IMR-90 (cell line): ENCODE results near the gene EHMT1. TPM values are rescaled to one million over a fixed set of nuclear protein-coding genes. Genes with fewer than 3 reads are reported as not detected.
A peak's percentile ranks its signal among the peaks of the same experiment; 100 is the strongest.

Source experiments
- ATAC-seq: fragments of 200-7000 bp; cut with Tn5 transposase; 2 replicates; pipeline ENCODE4 v1.9.1; 2020; ENCODE audit warnings: low read depth, mild to moderate bottlenecking, moderate library complexity
- BruUV-seq: library from RNA; stranded (reverse); fragments of 400-500 nt; replicated peaks from 2 replicates; lab custom pipeline; 2021; lab: Mats Ljungman, UMichigan
- CTCF ChIA-PET: fragments of 300-600 bp; formaldehyde crosslinking; extraction: SDS; loops from one replicate; lab custom pipeline; 2021; ENCODE audit warnings: antibody characterized with exemption; lab: Yijun Ruan, JAX
- POLR2A ChIA-PET: fragments of 300-600 bp; sonication (Branson Sonifier 250); formaldehyde crosslinking; loops from one replicate; lab custom pipeline; 2022; ENCODE audit warnings: antibody characterized with exemption; ENCODE audit not compliant: unreplicated experiment; lab: Charles Lee
- DNase-seq: peaks from one replicate; pipeline ENCODE4 v3.0.0; 2013
- H2AFZ ChIP-seq: replicated peaks from 2 replicates; pipeline ENCODE3; 2013; ENCODE audit warnings: low read length, mild to moderate bottlenecking; ENCODE audit not compliant: poor library complexity
- H2AK5ac ChIP-seq: 2 replicates; pipeline ENCODE4 v1.6.1; 2013; ENCODE audit warnings: low read depth, low read length, inconsistent platforms
- H2AK9ac ChIP-seq: replicated peaks from 2 replicates; pipeline ENCODE3; 2013; ENCODE audit warnings: mild to moderate bottlenecking, low read depth, low read length, moderate library complexity; ENCODE audit not compliant: poor library complexity
- H2BK120ac ChIP-seq: 2 replicates; pipeline ENCODE4 v1.6.1; 2013; ENCODE audit warnings: low read depth, low read length, inconsistent platforms
- H2BK15ac ChIP-seq: 3 replicates; pipeline ENCODE4 v1.6.1; 2013; ENCODE audit warnings: low read depth, low read length, inconsistent platforms
- H2BK20ac ChIP-seq: 2 replicates; pipeline ENCODE4 v1.6.1; 2013; ENCODE audit warnings: low read depth, mild to moderate bottlenecking, inconsistent platforms, low read length, moderate library complexity
- H2BK5ac ChIP-seq: 2 replicates; pipeline ENCODE4 v1.6.1; 2013; ENCODE audit warnings: mild to moderate bottlenecking, low read depth, low read length, inconsistent platforms; ENCODE audit not compliant: poor library complexity, severe bottlenecking
- H3K14ac ChIP-seq: replicated peaks from 2 replicates; pipeline ENCODE4 v1.6.1; 2013; ENCODE audit warnings: low read depth, low read length, inconsistent platforms
- H3K18ac ChIP-seq: 2 replicates; pipeline ENCODE4 v1.6.1; 2013; ENCODE audit warnings: low read depth, low read length, control low read depth
- H3K23ac ChIP-seq: 2 replicates; pipeline ENCODE4 v1.6.1; 2013; ENCODE audit warnings: low read depth, low read length, inconsistent platforms
- H3K27ac ChIP-seq: 2 replicates; pipeline ENCODE4 v1.5.1; 2013; ENCODE audit warnings: mild to moderate bottlenecking, control low read depth, low read length; ENCODE audit not compliant: insufficient read depth
- H3K27me3 ChIP-seq: 2 replicates; pipeline ENCODE4 v1.6.1; 2013; ENCODE audit warnings: low read length; ENCODE audit not compliant: control insufficient read depth, insufficient read depth
- H3K36me3 ChIP-seq: 2 replicates; pipeline ENCODE4 v1.6.1; 2013; ENCODE audit warnings: low read length, mixed read lengths; ENCODE audit not compliant: control insufficient read depth, insufficient read depth
- H3K4ac ChIP-seq: 2 replicates; pipeline ENCODE4 v1.6.1; 2013; ENCODE audit warnings: low read depth, low read length, inconsistent platforms
- H3K4me1 ChIP-seq: 2 replicates; pipeline ENCODE4 v1.6.1; 2013; ENCODE audit warnings: low read length, mixed read lengths; ENCODE audit not compliant: control insufficient read depth, insufficient read depth
- H3K4me2 ChIP-seq: 2 replicates; pipeline ENCODE4 v1.6.1; 2013; ENCODE audit warnings: low read depth, mild to moderate bottlenecking, control low read depth, low read length, moderate library complexity
- H3K4me3 ChIP-seq: 2 replicates; pipeline ENCODE4 v1.5.1; 2013; ENCODE audit warnings: low read depth, mild to moderate bottlenecking, control low read depth, low read length, moderate library complexity; ENCODE audit not compliant: insufficient read depth
- H3K56ac ChIP-seq: 2 replicates; pipeline ENCODE4 v1.6.1; 2013; ENCODE audit warnings: low read length, inconsistent platforms; ENCODE audit not compliant: insufficient read depth; ENCODE audit errors: extremely low read depth
- H3K79me1 ChIP-seq, 2 experiments: 2 replicates each; pipeline ENCODE4 v1.6.1; 2013; ENCODE audit warnings: low read length in 2 of 2, inconsistent platforms in 1 of 2, low read depth in 1 of 2
- H3K9ac ChIP-seq: 2 replicates; pipeline ENCODE4 v1.6.1; 2013; ENCODE audit warnings: low read depth, low read length, control low read depth
- H3K9me1 ChIP-seq: 2 replicates; pipeline ENCODE4 v1.6.1; 2013; ENCODE audit warnings: low read length, inconsistent platforms; ENCODE audit not compliant: insufficient read depth
- H3K9me3 ChIP-seq: 2 replicates; pipeline ENCODE4 v1.6.1; 2013; ENCODE audit warnings: low read length; ENCODE audit not compliant: control insufficient read depth, insufficient read depth
- H4K20me1 ChIP-seq: 2 replicates; pipeline ENCODE4 v1.6.1; 2013; ENCODE audit warnings: low read length, inconsistent platforms; ENCODE audit not compliant: insufficient read depth
- H4K5ac ChIP-seq: 2 replicates; pipeline ENCODE4 v1.6.1; 2013; ENCODE audit warnings: mild to moderate bottlenecking, low read depth, low read length, control low read depth
- H4K8ac ChIP-seq, 2 experiments: 2 replicates each; pipeline ENCODE4 v1.6.1; 2013; ENCODE audit warnings: low read depth in 2 of 2, low read length in 2 of 2, control low read depth in 1 of 2, inconsistent platforms in 1 of 2
- H4K91ac ChIP-seq: 2 replicates; pipeline ENCODE4 v1.6.1; 2013; ENCODE audit warnings: low read depth, low read length, inconsistent platforms; ENCODE audit not compliant: insufficient read depth
- MXI1 ChIP-seq: IDR thresholded peaks from 2 replicates; pipeline ENCODE4 v1.6.1; 2012; ENCODE audit warnings: low read depth, mild to moderate bottlenecking, low read length, moderate library complexity, borderline replicate concordance
- RCOR1 ChIP-seq: IDR thresholded peaks from 2 replicates; pipeline ENCODE4 v1.6.1; 2012; ENCODE audit warnings: mild to moderate bottlenecking, low read length, improper control_type of control experiment; ENCODE audit not compliant: insufficient replicate concordance
- WGBS, 2 experiments: methylation state at CpG; one replicate each; pipeline versions ENCODE4 v1.1.5 to v1.1.7; 2013; ENCODE audit warnings: missing lambda C conversion rate in 2 of 2; ENCODE audit not compliant: insufficient read length in 1 of 2; ENCODE audit errors: extremely low coverage in 2 of 2; 5-methylcytosine and 5-hydroxymethylcytosine counted together
- dilution Hi-C: fragments of 300-500 bp; cut with HindIII; formaldehyde crosslinking; loops from one replicate; pipeline ENCODE4 v1.14.3; 2018; ENCODE audit warnings: low sequenced_read_pairs; ENCODE audit not compliant: unreplicated experiment
- in situ Hi-C: fragments of 300-500 bp; cut with MboI; formaldehyde crosslinking; loops from 3 replicates; pipeline ENCODE4 v1.14.3; 2019; ENCODE audit warnings: low sequenced_read_pairs, inconsistent platforms, mixed read lengths
- intact Hi-C: fragments of 100-400 bp; cut with micrococcal nuclease; formaldehyde crosslinking; loops from 2 replicates; pipeline ENCODE4 v1.10.0; 2022
- polyA plus RNA-seq, 3 experiments: library from polyadenylated mRNA; depleted of rRNA; stranded (reverse); fragments of >200 nt; gene quantifications; 2 replicates each; pipeline ENCODE4 v1.2.3, GENCODE V29; 2012; ENCODE audit warnings: low replicate concordance in 1 of 3
- total RNA-seq: library from RNA; depleted of rRNA; stranded (reverse); fragments of >200 nt; gene quantifications from 2 replicates; pipeline ENCODE4 v1.2.3, GENCODE V29; 2012
- TF ChIP-seq, protein P1 (sequence below): conservative IDR thresholded peaks from 2 replicates; pipeline ENCODE4 v1.5.1; 2012; ENCODE audit warnings: mild to moderate bottlenecking, low read depth, low read length, improper control_type of control experiment

Gene EHMT1
- total and polyA plus RNA-seq, 2 of the 4 experiments (the other 2 are of a cell fraction): 32.8 to 35.1 TPM

DNA sequence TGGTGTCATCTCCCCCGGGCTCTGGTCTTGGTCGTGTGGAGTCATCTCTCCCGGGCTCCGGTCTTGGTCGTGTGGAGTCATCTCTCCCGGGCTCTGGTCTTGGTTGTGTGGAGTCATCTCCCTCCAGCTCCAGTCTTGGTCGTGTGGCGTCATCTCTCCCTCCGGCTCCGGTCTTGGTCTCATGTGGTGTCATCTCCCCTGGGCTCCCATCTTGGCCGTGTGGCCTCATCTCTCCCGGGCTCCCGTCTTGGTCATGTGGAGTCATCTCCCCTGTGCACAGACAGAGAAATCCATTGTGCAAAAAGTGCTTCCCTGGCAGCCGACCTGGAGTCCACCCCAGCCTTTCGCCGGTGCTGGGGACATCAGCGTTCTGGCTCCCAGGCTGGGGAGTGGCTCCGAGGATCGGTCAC lies 167.7 kb downstream of the EHMT1 start:
- Histone ChIP-seq H2AFZ (no peak overlapping the region), H4K5ac (no peak overlapping the region), H4K20me1 (peaks cover 25% of the 10 kb centered on the region), H2BK120ac (no peak overlapping the region), H3K9ac (no peak overlapping the region), H3K9me1 (peaks cover 9% of the 10 kb centered on the region; the same call in 1 of the 2 replicates), H3K27me3 (no peaks in the 10 kb centered on the region), H3K23ac (no peak overlapping the region), H2AK5ac (no peak overlapping the region), H3K18ac (no peak overlapping the region), H3K14ac (no peak overlapping the region), H4K91ac (no peak overlapping the region), H4K8ac (no peak overlapping the region), H3K4ac (no peak overlapping the region), H3K4me2 (no peak overlapping the region), H3K79me1 (peaks cover 8 to 41% of the 10 kb centered on the region in 2 experiments), H3K56ac (no peak overlapping the region), H3K27ac (no peak overlapping the region), H3K4me1 (peaks cover 4% of the 10 kb centered on the region; the same call in 1 of the 2 replicates), H2AK9ac (no peak overlapping the region), H3K9me3 (no peaks in the 10 kb centered on the region), H2BK20ac (no peak overlapping the region), H3K36me3 (peaks cover 46% of the 10 kb centered on the region), H3K4me3 (no peak overlapping the region), H2BK15ac (no peak overlapping the region), H2BK5ac (no peak overlapping the region)
- in situ Hi-C loops (no loop called here), intact Hi-C loops (no loop called here), dilution Hi-C loops (no loop called here)
- ChIA-PET CTCF (no interaction called here), POLR2A (no interaction called here)
- TF ChIP-seq RCOR1: no peak
- no peak for TF ChIP-seq MXI1
- TF ChIP-seq, protein P1, sequence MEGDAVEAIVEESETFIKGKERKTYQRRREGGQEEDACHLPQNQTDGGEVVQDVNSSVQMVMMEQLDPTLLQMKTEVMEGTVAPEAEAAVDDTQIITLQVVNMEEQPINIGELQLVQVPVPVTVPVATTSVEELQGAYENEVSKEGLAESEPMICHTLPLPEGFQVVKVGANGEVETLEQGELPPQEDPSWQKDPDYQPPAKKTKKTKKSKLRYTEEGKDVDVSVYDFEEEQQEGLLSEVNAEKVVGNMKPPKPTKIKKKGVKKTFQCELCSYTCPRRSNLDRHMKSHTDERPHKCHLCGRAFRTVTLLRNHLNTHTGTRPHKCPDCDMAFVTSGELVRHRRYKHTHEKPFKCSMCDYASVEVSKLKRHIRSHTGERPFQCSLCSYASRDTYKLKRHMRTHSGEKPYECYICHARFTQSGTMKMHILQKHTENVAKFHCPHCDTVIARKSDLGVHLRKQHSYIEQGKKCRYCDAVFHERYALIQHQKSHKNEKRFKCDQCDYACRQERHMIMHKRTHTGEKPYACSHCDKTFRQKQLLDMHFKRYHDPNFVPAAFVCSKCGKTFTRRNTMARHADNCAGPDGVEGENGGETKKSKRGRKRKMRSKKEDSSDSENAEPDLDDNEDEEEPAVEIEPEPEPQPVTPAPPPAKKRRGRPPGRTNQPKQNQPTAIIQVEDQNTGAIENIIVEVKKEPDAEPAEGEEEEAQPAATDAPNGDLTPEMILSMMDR: no peak
- WGBS, 2 experiments: 85% methylated on average over 13 of the region's 19 CpGs; no CpG with 5 or more reads in 1 of the 2 experiments
- ATAC-seq: 0 out of 2 replicates have a peak, but pooled peaks have one; percentile 6
- no TSS peak for BruUV-seq
- DNase-seq: peak; percentile 19
